SK-N-SH (cell line): ENCODE measurements around the gene TMEM51. TPM values are rescaled to one million over a fixed set of nuclear protein-coding genes. Genes with fewer than 3 reads are reported as not detected.

Experiments
- CTCF ChIA-PET: fragments of 300-600, 350-600 bp; formaldehyde crosslinking; extraction: SDS; loops from one replicate; lab custom pipeline; 2021; lab: Yijun Ruan, JAX
- POLR2A ChIA-PET: fragments of 350-600 bp; sonication (Branson Sonifier 250); formaldehyde crosslinking; extraction: SDS; loops from one replicate; lab custom pipeline; 2020; ENCODE audit warnings: antibody characterized with exemption, inconsistent platforms; lab: Yijun Ruan, JAX
- DNase-seq: peaks from one replicate; pipeline ENCODE4 v3.0.0; 2012
- H2AFZ ChIP-seq: fragments of 200-600 bp; sonication (generic); 2 replicates; pipeline ENCODE4 v1.8.1; 2016; ENCODE audit warnings: antibody characterized with exemption, mild to moderate bottlenecking, low read depth
- H3F3A ChIP-seq: fragments of 200-600 bp; sonication (generic); replicated peaks from 2 replicates; pipeline ENCODE3; 2016; ENCODE audit warnings: antibody characterized with exemption, mild to moderate bottlenecking; ENCODE audit not compliant: insufficient read depth
- H3K27ac ChIP-seq, 2 experiments: fragments of 200-500 bp in 1 of 2; fragments of 200-600 bp in 1 of 2; sonication (Bioruptor generic) in 1 of 2; sonication (generic), shearing (Covaris generic) in 1 of 2; 2 replicates each; pipeline versions ENCODE4 v1.5.1 to v1.6.1; 2014 to 2016; ENCODE audit warnings: low read depth in 2 of 2, inconsistent platforms in 1 of 2, low read length in 1 of 2, mild to moderate bottlenecking in 1 of 2, mixed read lengths in 1 of 2
- H3K27me3 ChIP-seq: fragments of 200-600 bp; sonication (generic), shearing (Covaris generic); 2 replicates; pipeline ENCODE4 v1.6.1; 2016; ENCODE audit warnings: mixed run types; ENCODE audit not compliant: insufficient read depth
- H3K36me3 ChIP-seq, 2 experiments: fragments of 200-500 bp in 1 of 2; fragments of 200-600 bp in 1 of 2; sonication (Bioruptor generic) in 1 of 2; sonication (generic) in 1 of 2; replicated peaks in 1 of 2; 2 replicates each; pipeline versions ENCODE3 to v1.5.1; 2014 to 2016; ENCODE audit warnings: low read length in 1 of 2, mild to moderate bottlenecking in 1 of 2; ENCODE audit not compliant: insufficient read depth in 2 of 2, control insufficient read depth in 1 of 2
- H3K4me1 ChIP-seq, 2 experiments: fragments of 200-500 bp in 1 of 2; fragments of 200-600 bp in 1 of 2; sonication (Bioruptor generic) in 1 of 2; sonication (generic), shearing (Covaris generic) in 1 of 2; 2 replicates each; pipeline versions ENCODE4 v1.5.1 to v1.6.1; 2014 to 2016; ENCODE audit warnings: low read depth in 1 of 2, low read length in 1 of 2, mixed run types in 1 of 2; ENCODE audit not compliant: insufficient read depth in 2 of 2, control insufficient read depth in 1 of 2
- H3K4me2 ChIP-seq: fragments of 200-600 bp; sonication (generic), shearing (Covaris generic); 2 replicates; pipeline ENCODE4 v1.6.1; 2017; ENCODE audit warnings: mixed run types
- H3K4me3 ChIP-seq, 2 experiments: fragments of 200-500 bp in 1 of 2; fragments of 200-600 bp in 1 of 2; sonication (Bioruptor generic) in 1 of 2; sonication (generic), shearing (Covaris generic) in 1 of 2; 2 replicates each; pipeline versions ENCODE4 v1.5.1 to v1.8.1; 2014 to 2016; ENCODE audit warnings: low read depth in 2 of 2, inconsistent platforms in 1 of 2, low read length in 1 of 2, mild to moderate bottlenecking in 1 of 2, mixed read lengths in 1 of 2, moderate library complexity in 1 of 2
- H3K79me2 ChIP-seq: fragments of 200-600 bp; sonication (generic); 2 replicates; pipeline ENCODE4 v1.8.1; 2017; ENCODE audit warnings: mild to moderate bottlenecking; ENCODE audit not compliant: insufficient read depth
- H3K9ac ChIP-seq: fragments of 200-600 bp; sonication (generic); 2 replicates; pipeline ENCODE4 v1.6.1; 2017; ENCODE audit warnings: mixed run types
- H3K9me2 ChIP-seq: fragments of 200-600 bp; sonication (generic); 2 replicates; pipeline ENCODE4 v1.6.1; 2017; ENCODE audit warnings: mixed run types
- H3K9me3 ChIP-seq: fragments of 200-600 bp; sonication (generic); 2 replicates; pipeline ENCODE4 v1.6.1; 2017; ENCODE audit warnings: mixed run types, mild to moderate bottlenecking, moderate library complexity
- H4K20me1 ChIP-seq: fragments of 200-600 bp; sonication (generic); 2 replicates; pipeline ENCODE4 v1.6.1; 2017; ENCODE audit warnings: mild to moderate bottlenecking, mixed run types; ENCODE audit not compliant: insufficient read depth
- CHD2 ChIP-seq: fragments of 150-350 bp; IDR thresholded peaks from 2 replicates; pipeline ENCODE4 v1.6.1; 2018; ENCODE audit warnings: low read length; ENCODE audit not compliant: partially characterized antibody
- ELF1 ChIP-seq: IDR thresholded peaks from 2 replicates; pipeline ENCODE4 v1.4.0; 2012
- FOXJ3 ChIP-seq: sonication (generic); formaldehyde crosslinking; IDR thresholded peaks from 2 replicates; pipeline ENCODE4 v1.5.1; 2020; ENCODE audit warnings: mild to moderate bottlenecking, missing genetic modification reagents
- GABPA ChIP-seq: IDR thresholded peaks from 2 replicates; pipeline ENCODE4 v1.4.0; 2012; ENCODE audit warnings: low read depth, mild to moderate bottlenecking
- GATA2 ChIP-seq: sonication (generic); formaldehyde crosslinking; IDR thresholded peaks from 2 replicates; pipeline ENCODE4 v1.5.0; 2020; ENCODE audit warnings: mild to moderate bottlenecking, missing genetic modification reagents
- MXI1 ChIP-seq: IDR thresholded peaks from 2 replicates; pipeline ENCODE4 v1.6.1; 2012; ENCODE audit warnings: mild to moderate bottlenecking, low read depth, low read length, improper control_type of control experiment
- NFIC ChIP-seq: IDR thresholded peaks from 2 replicates; pipeline ENCODE4 v1.4.0; 2012; ENCODE audit warnings: borderline replicate concordance
- RXRA ChIP-seq: IDR thresholded peaks from 2 replicates; pipeline ENCODE4 v1.4.0; 2012; ENCODE audit warnings: low read depth, mild to moderate bottlenecking, borderline replicate concordance
- SIN3A ChIP-seq: IDR thresholded peaks from 2 replicates; pipeline ENCODE4 v1.6.1; 2012; ENCODE audit warnings: low read depth, mild to moderate bottlenecking, low read length, moderate library complexity, borderline replicate concordance
- TCF12 ChIP-seq: IDR thresholded peaks from 2 replicates; pipeline ENCODE4 v1.4.0; 2012
- TEAD4 ChIP-seq: IDR thresholded peaks from 2 replicates; pipeline ENCODE4 v1.4.0; 2012; ENCODE audit warnings: mild to moderate bottlenecking, borderline replicate concordance; ENCODE audit not compliant: insufficient read depth
- YY1 ChIP-seq: IDR thresholded peaks from 2 replicates; pipeline ENCODE4 v1.4.0; 2012; ENCODE audit warnings: low read depth, mild to moderate bottlenecking
- WGBS: methylation state at CpG from one replicate; pipeline ENCODE4 v1.1.6; 2017; ENCODE audit warnings: low lambda C conversion rate; 5-methylcytosine and 5-hydroxymethylcytosine counted together
- polyA plus RNA-seq, 3 experiments: library from polyadenylated mRNA; depleted of rRNA; stranded (reverse); fragments of >200 nt; gene quantifications; 2 replicates each; pipeline ENCODE4 v1.2.3, GENCODE V29; 2012
- TF ChIP-seq, protein P1 (sequence below): IDR thresholded peaks from 2 replicates; pipeline ENCODE4 v1.4.0; 2012; ENCODE audit warnings: low read depth, borderline replicate concordance

Gene TMEM51
- polyA plus RNA-seq, 1 of the 3 experiments (the other 2 are of a cell fraction) = 25.6 TPM

DNA sequence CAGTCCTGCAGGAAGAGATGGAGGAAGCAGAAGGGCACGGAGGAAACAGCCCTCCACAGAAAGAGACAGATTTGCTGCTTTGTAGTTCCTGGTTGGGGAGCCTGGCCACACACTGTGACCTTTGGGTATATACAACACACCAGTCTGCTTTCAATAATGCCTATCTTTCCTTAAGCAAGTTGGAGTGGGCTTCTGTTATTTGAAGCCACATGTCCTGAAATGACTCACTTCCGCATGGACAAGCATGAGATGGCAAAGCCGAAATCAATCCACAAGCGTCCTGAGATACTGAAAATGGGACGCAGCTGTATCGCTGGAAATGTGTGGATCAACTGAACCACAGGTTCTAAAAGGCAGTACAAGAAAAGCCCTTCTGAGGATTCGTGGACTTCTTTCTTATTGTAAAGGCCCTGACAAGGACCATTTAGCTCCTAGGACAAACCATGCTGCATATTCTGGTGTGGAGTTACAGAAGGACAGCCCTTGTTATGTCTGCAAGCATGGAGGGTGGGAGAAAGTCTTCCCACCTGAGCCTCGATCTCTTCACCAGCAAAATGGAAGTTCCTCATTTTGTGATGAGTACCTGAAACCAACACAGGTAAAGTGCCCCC is 70.8 kb downstream of the TMEM51 start:
- no peaks in the 10 kb centered on the region for H3K79me2 ChIP-seq
- H3K9me3 ChIP-seq = no peaks in the 10 kb centered on the region
- H2AFZ ChIP-seq = no peak overlapping the region
- no peak overlapping the region for H3K4me2 ChIP-seq
- H3K4me3 ChIP-seq = no peak overlapping the region
- 73% methylated on average over 8 of the region's 8 CpGs for WGBS
- POLR2A ChIA-PET = interaction anchor here (0.6 kb wide), 1 partner anchor 1511 kb away, joined by 3 read pairs; no protein-coding TSS in a partner anchor
- H3K9me2 ChIP-seq = no peaks in the 10 kb centered on the region
- H3F3A ChIP-seq = no peaks in the 10 kb centered on the region
- H4K20me1 ChIP-seq = no peaks in the 10 kb centered on the region
- peaks cover 0 to 10% of the 10 kb centered on the region in 2 experiments for H3K36me3 ChIP-seq
- H3K4me1 ChIP-seq = peaks cover 0 to 32% of the 10 kb centered on the region in 2 experiments; a peak in 1 of 4 replicates
- no peaks in the 10 kb centered on the region for H3K27me3 ChIP-seq
- no peak overlapping the region for H3K27ac ChIP-seq
- no peak overlapping the region for H3K9ac ChIP-seq
- CTCF ChIA-PET = no interaction called here
- no peak for TF ChIP-seq FOXJ3 (CRISPR knock-in tag)
- no peak for TF ChIP-seq CHD2
- TF ChIP-seq TCF12 = peak; percentile 20; the same call in 1 of the 2 replicates
- DNase-seq = no peak

DNA sequence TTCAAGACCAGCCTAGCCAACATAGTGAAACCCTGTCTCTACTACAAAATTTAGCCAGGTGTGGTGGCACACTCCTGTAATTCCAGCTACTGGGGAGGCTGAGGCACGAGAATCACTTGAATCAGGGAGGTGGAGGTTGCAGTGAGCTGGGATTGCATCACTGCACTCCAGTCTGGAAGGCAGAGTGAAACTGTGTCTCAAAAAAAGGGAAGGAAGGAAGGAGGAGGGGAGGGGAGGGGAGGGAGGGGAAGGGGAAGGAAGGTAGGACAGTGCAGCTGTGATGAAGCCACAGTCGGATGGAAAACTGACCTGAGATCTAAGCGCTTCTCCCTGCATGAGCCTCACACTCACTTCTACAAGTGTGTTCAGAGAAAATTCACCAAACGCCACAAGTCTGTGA is 71.4 kb downstream of the TMEM51 start:
- CTCF ChIA-PET = no interaction called here
- no peaks in the 10 kb centered on the region for H3K79me2 ChIP-seq
- no peaks in the 10 kb centered on the region for H3K9me2 ChIP-seq
- H3K27me3 ChIP-seq = no peaks in the 10 kb centered on the region
- no peak overlapping the region for H3K4me3 ChIP-seq
- TF ChIP-seq GATA2 (no peak), TEAD4 (no peak), MXI1 (no peak), YY1 (no peak), RXRA (no peak), SIN3A (no peak), GABPA (no peak), NFIC (no peak), ELF1 (no peak)
- TF ChIP-seq, protein P1, sequence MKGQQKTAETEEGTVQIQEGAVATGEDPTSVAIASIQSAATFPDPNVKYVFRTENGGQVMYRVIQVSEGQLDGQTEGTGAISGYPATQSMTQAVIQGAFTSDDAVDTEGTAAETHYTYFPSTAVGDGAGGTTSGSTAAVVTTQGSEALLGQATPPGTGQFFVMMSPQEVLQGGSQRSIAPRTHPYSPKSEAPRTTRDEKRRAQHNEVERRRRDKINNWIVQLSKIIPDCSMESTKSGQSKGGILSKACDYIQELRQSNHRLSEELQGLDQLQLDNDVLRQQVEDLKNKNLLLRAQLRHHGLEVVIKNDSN = no peak
- TF ChIP-seq, all 33 proteins: peak for 0
- Histone ChIP-seq H3K4me2 (no peak overlapping the region), H4K20me1 (no peaks in the 10 kb centered on the region), H3K9me3 (no peaks in the 10 kb centered on the region), H3K27ac (no peak overlapping the region; a peak in 1 of 4 replicates), H3K9ac (no peak overlapping the region), H3K36me3 (peaks cover 0 to 4% of the 10 kb centered on the region in 2 experiments), H2AFZ (no peak overlapping the region), H3K4me1 (peaks cover 0 to 32% of the 10 kb centered on the region in 2 experiments; a peak in 1 of 4 replicates), H3F3A (no peaks in the 10 kb centered on the region)
- no peak for DNase-seq
- 100% methylated on average over 4 of the region's 4 CpGs for WGBS
- POLR2A ChIA-PET = interaction anchor here (0.6 to 1.9 kb wide), 2 partner anchors 73 to 1511 kb away, joined by 3 to 7 read pairs; no protein-coding TSS in a partner anchor
